ENCODE measurements around the gene CEP70.
"Not testable (repeated sequence)": the region's sequence is repeated elsewhere in the genome, so short reads cannot be mapped to it uniquely, and the experiment has no call there.

The CEP70 gene

DNA sequence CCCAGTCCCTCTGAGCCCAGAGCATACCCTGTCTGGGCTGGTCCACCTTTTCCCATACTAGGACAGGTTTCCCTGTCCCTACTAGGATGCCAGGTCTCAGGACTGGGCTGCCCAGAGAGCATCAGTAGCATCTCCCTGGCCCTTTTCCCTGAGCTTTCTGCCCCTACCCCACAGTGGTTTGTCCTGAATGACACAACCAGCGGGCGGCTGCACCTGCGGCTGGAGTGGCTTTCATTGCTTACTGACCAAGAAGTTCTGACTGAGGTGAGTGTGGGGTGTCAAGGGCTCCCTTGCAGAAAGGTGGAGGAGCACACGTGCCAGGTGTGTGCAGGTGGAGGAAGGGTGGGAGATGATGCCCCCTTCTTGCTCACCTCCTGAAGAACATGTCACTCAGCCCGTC, 126.1 kb downstream of the CEP70 start:
- no peak for DNase-seq

DNA sequence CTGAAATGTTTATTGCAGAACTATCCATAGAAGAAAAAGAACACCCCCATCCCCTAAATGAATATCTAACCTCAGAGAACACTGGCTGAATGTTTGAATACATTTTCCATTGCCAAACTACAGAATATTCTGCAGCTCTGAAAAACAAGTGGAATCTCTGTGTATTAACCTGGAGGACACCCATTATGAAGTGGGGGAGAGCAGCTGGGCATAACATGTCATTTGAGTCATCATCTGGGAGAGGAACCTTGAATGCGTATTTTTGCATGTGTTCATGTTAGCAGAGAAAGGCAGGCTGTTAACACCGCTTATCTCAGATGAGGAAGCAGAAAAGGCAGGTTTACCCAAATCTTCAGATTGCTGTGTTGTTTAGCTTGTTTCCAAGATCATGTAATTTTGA, 128.1 kb downstream of the CEP70 start:
- DNase-seq: peak; percentile 18

DNA sequence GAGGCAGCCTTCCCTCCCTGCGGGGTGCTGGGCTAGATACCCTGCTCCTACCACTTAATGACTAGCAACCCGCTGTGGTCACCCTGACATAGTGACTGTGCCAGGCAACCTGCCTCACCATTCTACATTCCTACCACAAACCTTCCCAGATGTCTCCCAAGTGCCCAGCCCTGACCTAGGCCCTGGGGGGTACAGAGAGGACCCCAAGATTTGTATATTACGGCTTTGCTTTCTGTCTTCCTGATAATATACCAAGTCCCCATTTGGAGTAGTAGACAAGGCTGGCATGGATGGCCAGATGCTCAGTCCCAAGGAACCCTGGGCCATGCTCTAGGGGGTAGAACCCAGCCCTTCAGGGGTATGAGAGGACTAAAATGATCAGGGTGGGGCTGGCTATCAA, 128.6 kb downstream of the CEP70 start:
- no peak for DNase-seq

DNA sequence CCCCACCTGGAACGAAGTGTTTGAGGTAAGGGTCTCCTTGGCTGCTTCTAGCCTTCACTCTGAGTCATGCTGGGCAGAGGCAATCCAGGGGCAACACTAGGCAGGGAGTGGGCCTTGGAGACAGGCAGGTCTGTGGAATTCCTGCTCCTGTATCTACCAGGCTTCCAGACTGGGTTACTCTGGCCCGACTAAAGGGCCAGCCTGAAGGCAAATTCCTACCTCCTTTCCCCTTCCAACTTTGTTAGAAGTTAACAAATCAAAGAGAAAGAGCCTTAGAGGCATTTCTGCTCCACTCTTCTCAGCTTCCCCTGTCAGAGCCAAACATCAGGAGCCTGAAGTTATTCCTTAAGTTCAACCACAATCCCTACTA, 129.6 kb downstream of the CEP70 start:
- DNase-seq: no peak

DNA sequence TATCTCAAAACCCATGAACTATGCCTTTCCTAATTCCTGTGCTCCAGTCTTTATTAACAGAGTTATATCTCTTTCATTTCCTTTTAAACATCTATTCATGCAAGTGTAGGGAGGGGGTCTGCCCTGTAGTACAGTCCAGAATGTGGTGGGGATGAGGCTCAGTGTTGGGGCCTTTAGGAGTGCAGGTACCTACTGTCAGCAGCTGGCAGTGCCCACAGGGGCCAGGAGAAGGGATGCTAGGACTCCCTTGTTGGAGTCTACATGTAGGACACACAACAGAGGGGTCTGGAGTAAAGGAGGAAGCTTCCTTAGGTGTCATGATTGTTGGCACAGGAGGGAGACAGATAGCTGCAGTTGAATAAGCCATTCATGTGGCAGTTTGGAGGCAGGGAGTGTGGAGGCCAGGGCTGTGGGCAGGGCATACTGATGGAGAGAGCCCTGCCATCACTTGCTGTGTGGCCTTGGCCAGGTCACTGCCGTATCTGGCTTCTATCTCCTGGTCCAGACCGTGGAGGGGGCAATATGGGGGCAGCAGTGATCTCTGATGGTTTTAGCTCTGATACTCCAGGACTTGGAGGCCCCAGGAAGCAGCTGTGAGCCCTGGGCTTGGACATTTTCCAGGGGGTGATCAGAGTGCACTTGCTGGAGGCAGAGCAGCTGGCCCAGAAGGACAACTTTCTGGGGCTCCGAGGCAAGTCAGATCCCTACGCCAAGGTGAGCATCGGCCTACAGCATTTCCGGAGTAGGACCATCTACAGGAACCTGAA, 130.2 kb downstream of the CEP70 start:
- DNase-seq: no peak

DNA sequence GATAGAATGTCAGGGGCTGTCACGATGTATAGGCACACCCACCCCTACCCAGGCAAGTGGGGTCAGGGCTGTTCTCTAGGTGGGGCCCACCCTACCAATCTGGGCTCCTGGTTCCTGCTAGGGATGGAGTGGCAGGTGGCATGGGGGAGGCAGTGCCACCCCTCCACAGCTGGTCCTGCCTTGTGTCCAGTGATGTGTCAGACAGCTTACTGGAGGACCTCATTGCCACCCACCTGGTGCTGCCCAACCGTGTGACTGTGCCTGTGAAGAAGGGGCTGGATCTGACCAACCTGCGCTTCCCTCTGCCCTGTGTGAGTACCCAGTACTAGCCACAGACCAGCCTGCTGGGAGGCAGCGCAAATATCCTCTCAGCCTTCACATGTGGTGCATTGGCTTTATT, 132.2 kb downstream of the CEP70 start:
- no peak for DNase-seq

DNA sequence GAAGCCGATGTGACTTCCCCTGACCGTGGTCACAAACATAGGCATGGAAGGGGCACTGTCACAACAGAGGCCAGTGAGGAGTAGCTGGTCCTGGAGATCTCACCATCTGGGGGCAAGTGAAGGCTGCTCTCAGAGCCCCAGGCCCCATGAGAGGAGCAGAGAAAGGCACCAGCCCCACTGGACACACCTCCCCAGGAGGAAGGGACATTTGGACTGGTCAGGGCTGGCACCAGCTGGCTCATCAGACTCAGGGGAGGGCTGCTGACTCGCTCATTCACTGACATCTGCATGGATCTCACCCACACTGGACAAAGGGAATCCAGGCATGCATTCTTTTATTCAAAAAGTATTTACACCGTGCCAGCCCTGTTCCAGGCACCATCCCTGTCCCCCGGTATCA, 132.8 kb downstream of the CEP70 start:
- DNase-seq: no peak

DNA sequence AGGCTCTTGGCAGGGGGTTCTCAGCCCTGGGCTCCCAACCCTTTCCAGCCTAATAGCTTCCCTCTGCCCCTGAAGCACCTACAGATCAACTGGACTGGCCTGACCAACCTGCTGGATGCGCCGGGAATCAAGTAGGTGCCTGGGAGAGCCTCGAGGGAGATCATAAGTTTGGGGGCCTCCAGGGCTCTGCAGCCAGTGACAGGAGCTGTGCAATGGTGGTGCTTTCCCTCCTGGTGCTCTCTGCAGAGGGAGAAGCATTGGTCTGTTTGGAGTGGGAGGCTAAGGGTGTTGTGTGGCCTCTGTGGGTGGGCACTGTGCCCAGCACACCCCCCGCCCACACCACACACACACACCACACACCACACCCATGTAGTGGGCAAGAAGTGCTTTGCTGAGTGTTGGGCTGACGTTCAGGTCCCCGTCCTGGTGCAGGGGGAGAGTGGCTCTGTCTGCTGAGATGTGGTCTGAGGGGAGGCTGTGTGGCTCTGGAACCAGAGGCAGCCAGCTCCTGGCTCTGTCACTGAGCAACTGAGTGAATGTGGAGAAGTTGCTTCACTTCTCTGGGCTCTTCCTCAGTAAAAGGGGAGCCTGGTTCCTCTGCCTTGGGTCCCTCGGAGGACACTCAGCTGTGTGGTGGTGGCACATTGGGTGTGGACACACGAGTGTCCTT, 133.4 kb downstream of the CEP70 start:
- no peak for DNase-seq

DNA sequence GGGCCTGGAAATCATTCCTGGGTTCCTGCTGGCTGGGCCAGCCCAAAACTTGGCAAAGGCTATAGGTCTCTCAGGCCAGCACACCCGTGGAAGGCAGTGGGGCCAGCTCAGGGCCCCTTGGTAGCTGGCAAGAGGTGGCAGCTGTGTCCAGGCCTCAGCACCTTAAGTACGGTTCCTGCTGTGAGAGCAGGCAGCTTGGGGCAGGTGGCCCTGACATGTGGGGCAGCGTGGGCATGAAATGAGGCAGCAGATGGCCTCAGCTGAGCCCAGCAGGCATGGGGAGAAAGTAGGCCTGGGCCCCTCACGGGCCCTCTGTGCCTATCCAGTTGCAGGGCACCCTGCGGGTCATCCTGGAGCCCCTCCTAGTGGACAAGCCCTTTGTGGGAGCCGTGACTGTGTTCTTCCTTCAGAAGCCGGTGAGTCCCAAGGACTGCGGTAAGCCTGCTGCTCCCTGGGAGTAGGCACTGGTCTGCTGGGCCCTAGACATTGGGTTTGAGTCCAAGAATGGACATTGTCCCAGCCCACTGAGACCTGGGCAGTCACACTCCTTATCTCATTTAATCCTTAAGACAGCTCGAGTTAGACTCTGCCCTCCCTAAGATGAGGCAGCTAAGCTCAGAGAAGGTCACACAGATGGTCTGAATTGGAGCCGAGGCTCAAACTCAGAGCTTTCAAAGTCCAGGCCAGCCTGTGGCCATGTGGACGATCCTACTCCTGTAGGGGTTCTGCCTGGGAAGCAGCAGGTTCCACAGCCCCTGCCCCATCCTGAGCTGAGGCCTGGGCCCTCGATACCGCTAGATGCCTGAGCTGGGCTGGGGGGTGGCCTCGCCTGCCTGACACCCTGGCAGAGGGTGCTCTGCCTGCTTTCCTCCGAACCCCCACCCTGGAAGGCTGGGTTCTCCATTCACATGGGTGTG, 134.2 kb downstream of the CEP70 start:
- DNase-seq: no peak

DNA sequence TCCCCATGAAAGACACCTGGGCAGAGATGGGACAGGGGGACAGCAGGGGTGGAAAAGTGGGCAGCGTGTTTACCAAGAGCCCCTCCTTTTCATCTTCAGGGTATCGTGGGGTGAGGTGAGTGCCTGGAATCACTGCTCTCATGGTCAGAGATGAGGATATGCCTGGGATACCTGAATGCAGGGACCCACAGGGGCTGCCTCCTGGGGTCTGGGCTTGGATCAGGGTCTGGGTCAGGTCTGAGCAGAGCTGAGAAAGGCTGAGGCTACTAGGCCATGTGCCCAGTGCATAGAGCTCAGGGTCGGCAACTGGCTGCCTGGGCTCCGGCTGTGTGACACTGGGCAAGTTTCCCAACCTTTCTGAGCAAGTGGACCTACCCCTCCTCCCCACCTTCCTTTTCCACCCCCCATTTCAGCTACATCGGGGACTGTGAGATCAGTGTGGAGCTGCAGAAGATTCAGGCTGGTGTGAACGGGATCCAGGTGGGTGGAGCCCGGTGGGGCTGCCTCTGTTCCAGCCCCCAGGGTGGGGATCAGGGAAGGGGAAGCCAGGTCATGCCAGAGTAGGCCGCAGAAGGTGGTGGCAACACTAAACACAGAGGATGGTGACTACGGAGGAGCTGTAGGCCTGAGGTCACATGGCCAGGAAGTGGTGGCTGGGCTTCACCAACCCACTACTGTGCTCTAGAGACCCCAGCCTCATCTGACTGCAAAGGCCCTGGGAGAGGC, 135.1 kb downstream of the CEP70 start:
- DNase-seq: no peak

DNA sequence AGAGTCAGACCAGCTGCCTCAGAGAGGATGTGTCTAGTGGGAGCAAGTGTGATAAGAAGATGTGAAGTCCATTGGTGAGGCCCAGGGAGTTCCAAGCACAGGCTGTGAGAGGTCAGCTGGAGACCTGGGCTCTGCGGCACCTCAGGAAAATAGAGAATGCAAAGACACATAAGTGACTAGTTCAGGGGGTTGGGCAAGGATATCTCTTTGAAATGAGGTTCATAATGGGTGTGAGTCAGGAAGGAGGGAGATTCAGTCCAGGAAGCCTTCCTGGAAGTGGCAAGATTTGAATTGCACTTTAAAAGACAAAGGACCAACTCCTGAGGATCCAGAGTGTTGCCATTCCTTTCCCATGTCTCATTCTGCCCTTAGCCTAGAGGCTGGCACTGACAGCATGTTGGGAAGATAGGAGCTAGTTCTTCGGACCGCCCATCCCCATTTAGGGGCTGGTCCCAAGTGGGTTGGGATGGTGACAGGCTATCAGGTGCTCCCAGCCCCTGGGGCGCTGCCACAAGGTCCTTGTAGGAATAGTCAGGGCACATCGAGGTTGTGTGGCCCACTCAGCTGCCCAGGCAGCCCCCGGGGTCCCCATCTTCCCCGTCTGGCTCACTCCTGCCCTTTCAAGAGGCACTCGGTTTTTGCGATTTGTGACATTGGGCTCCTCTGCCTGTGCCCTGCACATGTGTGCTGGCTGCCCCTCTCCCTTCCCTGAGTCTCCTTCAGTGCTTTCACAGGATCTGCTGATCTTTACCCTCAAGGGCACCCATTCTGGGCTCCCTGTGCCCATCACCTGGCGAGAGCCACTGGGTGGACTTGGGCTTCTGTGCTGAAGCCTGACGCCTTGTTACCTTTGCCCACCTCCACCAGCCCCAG, 136.0 kb downstream of the CEP70 start:
- no peak for DNase-seq

DNA sequence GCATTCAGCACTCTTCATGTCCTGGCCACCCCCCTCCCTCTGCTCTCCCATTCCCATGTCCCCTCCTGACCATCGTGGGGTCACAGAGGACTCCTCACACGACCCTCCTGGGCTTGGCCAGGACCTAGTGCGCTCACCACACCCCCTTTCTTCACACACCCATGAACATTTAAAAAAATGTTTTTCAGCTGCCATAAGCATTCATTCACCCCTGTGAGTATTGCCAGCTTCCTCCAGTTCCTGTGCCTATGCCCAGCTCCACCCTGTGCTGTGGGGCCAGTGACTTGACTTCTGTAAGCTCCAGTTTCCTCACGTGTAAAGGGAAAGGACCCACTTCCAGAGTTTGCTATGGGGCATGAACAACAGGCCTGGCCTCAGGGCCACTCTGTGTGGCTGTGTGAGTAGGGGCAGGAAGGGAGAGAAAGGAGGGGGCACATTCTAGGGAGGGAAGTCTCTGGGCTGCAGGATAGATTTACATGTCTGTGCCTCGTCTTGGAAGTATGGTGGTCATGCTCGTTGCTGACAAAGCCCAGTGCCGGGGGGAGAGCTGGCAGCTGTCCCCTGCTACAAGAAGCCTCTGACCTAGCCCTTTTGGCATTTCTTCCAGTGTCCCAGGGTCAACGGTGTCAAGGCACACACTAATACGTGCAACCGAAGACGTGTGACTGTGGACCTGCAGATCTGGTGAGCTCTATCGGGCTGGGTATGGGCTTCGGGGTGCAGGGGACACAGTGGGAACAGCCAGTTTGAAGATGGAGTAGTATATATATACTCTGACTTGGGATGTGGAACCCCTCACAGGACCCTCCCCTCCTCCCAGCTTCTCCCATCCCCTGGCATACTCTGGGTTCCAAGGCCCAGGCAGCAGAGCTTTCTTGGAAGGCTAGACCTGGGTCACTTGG, 136.8 kb downstream of the CEP70 start:
- DNase-seq: no peak

DNA sequence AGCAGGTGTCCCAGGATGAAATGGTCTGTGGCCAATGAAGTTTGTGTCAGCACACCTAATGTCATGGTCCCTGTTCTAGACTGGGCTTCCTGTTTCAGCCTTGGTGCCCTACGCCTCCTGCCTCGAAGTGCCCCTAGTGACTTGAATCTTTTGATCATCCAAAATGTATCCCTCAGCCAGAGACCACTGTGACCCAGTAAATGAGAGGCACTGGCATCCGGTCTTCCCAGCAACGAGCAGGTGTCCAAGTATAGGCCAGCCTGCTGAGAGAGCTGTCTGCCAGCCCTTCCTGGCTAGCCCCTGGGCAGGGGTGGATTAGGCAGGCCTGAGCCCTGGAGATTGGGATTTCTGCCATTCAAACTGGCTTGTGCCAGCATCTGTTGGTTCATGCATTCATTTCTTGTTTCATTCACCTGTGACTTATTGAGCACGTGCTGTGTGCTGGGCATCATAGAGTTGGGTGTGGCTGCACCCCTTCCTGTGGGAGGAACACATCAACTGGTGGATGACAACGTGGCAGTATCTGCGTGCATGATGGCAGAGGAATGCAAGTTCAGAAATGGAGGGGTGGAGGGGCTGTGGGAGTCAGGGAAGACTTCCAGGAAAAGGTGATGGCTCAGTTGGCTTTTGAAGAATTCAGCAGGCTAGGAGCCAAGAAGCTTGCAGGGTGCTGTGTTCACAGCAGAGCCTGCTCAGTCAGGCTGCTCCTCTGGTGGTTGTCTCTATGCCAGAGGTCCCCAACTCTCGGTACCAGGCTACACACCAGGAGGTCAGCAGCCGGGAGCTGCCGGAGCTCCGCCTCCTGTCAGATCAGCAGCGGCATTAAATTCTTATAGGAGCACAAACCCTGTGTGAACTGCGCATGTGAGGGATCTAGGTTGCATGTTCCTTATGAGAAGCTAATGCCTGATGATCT, 138.0 kb downstream of the CEP70 start:
- peak; percentile 36 for DNase-seq

DNA sequence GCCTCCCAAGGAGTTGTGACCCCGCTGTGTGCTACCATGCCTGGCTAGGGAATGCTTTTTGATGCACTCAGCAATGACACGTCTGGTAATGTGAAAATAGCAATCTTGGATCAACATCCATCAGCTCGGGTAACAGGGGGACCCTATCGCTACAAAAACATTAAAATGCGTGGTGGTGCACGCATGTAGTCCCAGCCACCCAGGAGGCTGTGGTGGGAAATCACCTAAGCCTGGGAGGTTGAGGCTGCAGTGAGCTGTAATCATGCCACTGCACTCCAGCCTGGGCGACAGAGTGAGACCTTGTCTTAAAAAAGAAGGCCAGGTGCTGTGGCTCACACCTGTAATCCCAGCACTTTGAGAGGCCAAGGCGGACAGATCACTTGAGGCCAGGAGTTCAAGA, 140.1 kb downstream of the CEP70 start:
- DNase-seq: not testable (repeated sequence)

DNA sequence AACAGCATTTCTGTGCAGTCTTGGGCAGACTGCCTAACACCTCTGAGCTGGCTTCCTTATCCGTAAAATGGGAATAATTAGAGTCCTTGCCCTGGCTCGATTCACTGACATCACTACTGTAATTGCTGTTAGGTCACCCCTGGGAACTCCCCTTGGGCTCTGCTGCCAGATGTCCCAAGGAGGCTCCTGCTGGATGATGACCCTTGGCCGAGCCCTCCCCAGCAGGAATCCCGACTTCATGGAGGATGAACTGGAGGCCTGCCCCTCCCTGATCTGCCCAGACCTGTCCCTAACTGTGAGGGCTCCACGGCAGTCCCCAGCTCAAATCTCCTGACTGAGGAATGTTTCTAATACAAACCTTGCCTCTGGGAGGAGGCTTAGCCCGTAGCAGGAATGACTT, 141.6 kb downstream of the CEP70 start:
- DNase-seq: no peak

DNA sequence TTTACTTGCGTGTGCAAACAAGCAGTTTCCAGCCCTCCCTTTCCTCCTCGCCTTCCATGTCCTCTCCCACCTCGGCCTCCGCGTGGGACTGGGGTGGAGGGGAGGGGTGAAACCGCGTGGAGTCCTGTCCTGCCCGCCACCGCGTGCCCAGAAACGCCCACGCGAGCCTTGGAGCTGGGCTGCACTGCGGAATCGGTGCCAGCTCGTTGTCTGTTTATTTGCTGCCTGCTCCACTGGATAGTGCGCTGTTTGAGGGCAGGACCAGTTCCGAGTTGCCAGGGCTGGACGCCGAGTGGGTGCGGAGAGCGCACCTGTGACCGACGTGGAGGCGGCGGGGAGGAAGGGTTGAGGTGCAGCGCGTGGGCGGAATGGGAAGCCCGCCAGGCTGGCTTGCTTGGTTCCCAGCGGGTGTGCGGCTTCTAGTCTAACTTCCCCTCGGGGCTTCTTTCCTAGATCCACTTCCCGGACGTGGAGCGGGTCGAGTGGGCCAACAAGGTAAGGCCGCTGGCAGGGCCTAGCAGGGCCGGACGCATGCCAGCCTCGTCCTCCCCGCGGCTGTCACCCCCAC, 142.4 kb downstream of the CEP70 start:
- DNase-seq: no peak

DNA sequence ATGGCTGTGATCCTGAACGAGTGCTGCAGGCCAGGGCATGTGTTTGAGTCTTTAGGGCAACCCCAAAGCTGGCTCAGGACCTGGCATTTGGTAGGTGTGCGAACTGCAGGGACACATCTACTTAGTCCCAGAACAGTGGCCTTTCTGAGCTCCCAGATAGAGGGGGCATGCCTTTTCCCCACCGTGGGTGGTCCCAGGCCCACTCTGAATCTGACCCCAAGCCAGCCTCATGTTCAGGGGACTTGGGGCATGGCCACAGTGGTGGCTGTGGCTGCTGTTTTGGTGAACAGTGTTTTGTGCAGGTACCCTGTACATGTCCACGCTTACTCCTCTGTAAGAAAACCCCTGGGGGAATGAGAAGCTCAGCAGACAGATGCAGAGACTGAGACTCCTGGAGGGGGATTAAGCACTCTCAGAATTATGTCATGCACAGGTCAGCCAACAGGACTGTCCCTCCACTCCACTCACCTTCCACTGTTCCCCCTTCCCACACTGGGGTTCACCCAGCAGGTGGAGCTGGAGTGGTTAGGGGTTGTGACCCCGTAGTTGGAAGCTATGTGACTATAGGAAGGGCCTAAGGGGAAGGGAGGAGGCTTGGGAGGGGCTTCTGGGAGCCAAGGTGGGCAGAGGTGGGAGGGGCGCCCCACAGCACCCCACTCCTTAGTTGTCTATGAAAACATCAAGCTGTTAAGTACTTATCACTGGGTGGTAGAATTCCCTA, 143.2 kb downstream of the CEP70 start:
- no peak for DNase-seq

DNA sequence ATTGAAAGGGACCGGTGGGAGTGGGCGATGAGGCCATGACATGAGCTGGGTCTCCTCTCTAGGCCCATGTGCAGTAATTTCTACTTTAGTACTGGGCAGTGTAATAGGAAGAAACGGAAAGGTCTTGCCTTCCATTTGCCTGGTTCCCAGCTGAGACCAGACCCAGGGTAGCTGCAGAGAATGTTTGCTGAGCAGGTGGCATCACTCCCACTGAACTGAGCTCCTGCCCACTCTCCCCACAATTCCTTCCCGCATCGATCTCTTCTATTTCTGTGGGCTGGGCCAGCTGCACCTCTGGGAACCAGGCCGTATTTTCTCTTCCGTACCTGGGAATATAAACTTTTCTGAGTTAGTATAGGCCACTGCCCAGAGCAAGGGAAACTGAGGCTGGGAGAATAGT, 143.9 kb downstream of the CEP70 start:
- DNase-seq: no peak

DNA sequence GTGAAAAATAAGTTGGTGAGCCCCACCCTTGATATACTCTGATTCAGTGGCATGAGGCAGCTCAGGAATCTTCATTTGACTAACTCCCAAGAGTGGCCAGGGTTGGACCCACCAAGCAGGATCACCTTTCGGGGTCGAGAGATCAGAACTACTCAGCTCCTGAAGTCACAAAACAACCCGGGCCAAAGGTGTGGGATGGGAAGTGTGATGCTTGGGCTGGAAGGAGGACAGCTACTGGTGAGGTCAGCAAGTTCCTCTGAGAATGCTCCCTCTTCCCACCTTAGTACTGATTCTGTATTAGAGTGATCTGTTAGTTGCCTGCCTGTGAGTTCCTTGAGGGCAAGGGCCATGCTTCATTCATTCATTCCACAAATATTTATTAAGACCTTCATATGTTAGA, 144.6 kb downstream of the CEP70 start:
- no peak for DNase-seq
